ENCODE measurements around the gene MYCBP2.

GRCh38 chr13:77338961-77339401 lies 12.1 kb upstream of the MYCBP2 start:
- TF ChIP-seq CTCF (IDR thresholded peaks at IDR 0.05; ENCODE audit: poor library complexity), result no peak
- TF ChIP-seq EZH2phosphoT487 (IDR thresholded peaks at IDR 0.05; ENCODE audit: low read depth, severe bottlenecking, unreplicated experiment), result no peak
- TF ChIP-seq EZH2 (IDR thresholded peaks at IDR 0.05; ENCODE audit: borderline replicate concordance), result no peak

All from hepatocyte (in vitro differentiated cells).